HL-60 (cell line): ENCODE data around the gene TTC21A.

Source experiments
- CTCF ChIP-seq: IDR thresholded peaks from one replicate; pipeline ENCODE4 v1.5.1; 2011; ENCODE audit warnings: low read length, control low read depth, inconsistent platforms; ENCODE audit not compliant: insufficient read depth
- POLR2AphosphoS5 ChIP-seq: IDR thresholded peaks from 2 replicates; pipeline ENCODE4 v1.6.1; 2012; ENCODE audit warnings: low read depth
- REST ChIP-seq: IDR thresholded peaks from 2 replicates; pipeline ENCODE4 v1.6.1; 2012; ENCODE audit warnings: low read depth; ENCODE audit not compliant: insufficient replicate concordance

GRCh38 chr3:39156421-39156820 lies 48.9 kb downstream of the TTC21A start:
- TF ChIP-seq CTCF = no peak
- TF ChIP-seq REST = no peak
- TF ChIP-seq POLR2AphosphoS5 = no peak
